ENCODE results near the gene ANXA7.
"Not testable (repeated sequence)": the region's sequence is repeated elsewhere in the genome, so short reads cannot be mapped to it uniquely, and the experiment has no call there.

ANXA7 gene

GRCh38 chr10:73332379-73332778 lies 81.5 kb downstream of the ANXA7 start:
- no peak for DNase-seq

- DNase-seq = not testable (repeated sequence)
These were observed 85.3 kb downstream of the ANXA7 start for GRCh38 chr10:73328523-73328922.

GRCh38 chr10:73325290-73325689 lies 88.6 kb downstream of the ANXA7 start:
- DNase-seq = not testable (repeated sequence)
